ENCODE results near the gene CCT6B.

Gene CCT6B

GRCh38 chr17:34902831-34903547 is 58.3 kb downstream of the CCT6B start:
- Mint-ChIP-seq H3K27ac (peak overlapping the region; percentile 51 to 83 (median 78)), H3K4me1 (peaks cover 20% of the 10 kb centered on the region), H3K9me3 (no peaks in the 10 kb centered on the region), H3K4me3 (peak overlapping the region in 1 of 3 experiments; percentile 0), H3K36me3 (ENCODE audit: low read depth) (no peaks in the 10 kb centered on the region), H3K27me3 (ENCODE audit: low read depth) (peaks cover 26% of the 10 kb centered on the region)
- TF ChIP-seq CTCF (IDR thresholded peaks at IDR 0.05; ENCODE audit: unreplicated experiment in 3 of 3), result no peak

- Mint-ChIP-seq H3K36me3 (ENCODE audit: low read depth) (no peaks in the 10 kb centered on the region), H3K9me3 (no peaks in the 10 kb centered on the region), H3K4me3 (no peak overlapping the region), H3K4me1 (peaks cover 20% of the 10 kb centered on the region), H3K27me3 (ENCODE audit: low read depth) (peaks cover 53% of the 10 kb centered on the region), H3K27ac (no peak overlapping the region)
- no peak for TF ChIP-seq CTCF (IDR thresholded peaks at IDR 0.05; ENCODE audit: unreplicated experiment in 3 of 3)
Observed at GRCh38 chr17:34899643-34900291, 61.5 kb downstream of the CCT6B start.

- Mint-ChIP-seq H3K9me3 (no peaks in the 10 kb centered on the region), H3K4me3 (no peak overlapping the region), H3K4me1 (no peaks in the 10 kb centered on the region), H3K27me3 (ENCODE audit: low read depth) (peaks cover 81% of the 10 kb centered on the region), H3K36me3 (ENCODE audit: low read depth) (no peaks in the 10 kb centered on the region), H3K27ac (no peak overlapping the region)
- no peak for TF ChIP-seq CTCF (IDR thresholded peaks at IDR 0.05; ENCODE audit: unreplicated experiment in 3 of 3)
Observed at GRCh38 chr17:34895383-34895782, 65.9 kb downstream of the CCT6B start.

- Mint-ChIP-seq H3K27ac (no peak overlapping the region), H3K36me3 (ENCODE audit: low read depth) (no peaks in the 10 kb centered on the region), H3K27me3 (ENCODE audit: low read depth) (peaks cover 79% of the 10 kb centered on the region), H3K9me3 (no peaks in the 10 kb centered on the region), H3K4me3 (no peak overlapping the region), H3K4me1 (no peaks in the 10 kb centered on the region)
- TF ChIP-seq CTCF (IDR thresholded peaks at IDR 0.05; ENCODE audit: unreplicated experiment in 3 of 3), result no peak
Observed at GRCh38 chr17:34894964-34895363, 66.3 kb downstream of the CCT6B start.

GRCh38 chr17:34892461-34893249 is 68.6 kb downstream of the CCT6B start:
- peak; percentile 64 to 76 (median 65) for TF ChIP-seq CTCF (IDR thresholded peaks at IDR 0.05; ENCODE audit: unreplicated experiment in 3 of 3)
- Mint-ChIP-seq H3K4me3 (no peak overlapping the region), H3K27ac (no peak overlapping the region), H3K9me3 (no peaks in the 10 kb centered on the region), H3K4me1 (no peaks in the 10 kb centered on the region), H3K36me3 (ENCODE audit: low read depth) (no peaks in the 10 kb centered on the region), H3K27me3 (ENCODE audit: low read depth) (peaks cover 74% of the 10 kb centered on the region)
